ENCODE results near the gene AGPAT3. TPM values are rescaled to one million over a fixed set of nuclear protein-coding genes. Genes with fewer than 3 reads are reported as not detected.

The AGPAT3 gene
- total RNA-seq, 4 donors from 2014 or later = 61.0 to 77.9 (median 69.4) TPM

DNA sequence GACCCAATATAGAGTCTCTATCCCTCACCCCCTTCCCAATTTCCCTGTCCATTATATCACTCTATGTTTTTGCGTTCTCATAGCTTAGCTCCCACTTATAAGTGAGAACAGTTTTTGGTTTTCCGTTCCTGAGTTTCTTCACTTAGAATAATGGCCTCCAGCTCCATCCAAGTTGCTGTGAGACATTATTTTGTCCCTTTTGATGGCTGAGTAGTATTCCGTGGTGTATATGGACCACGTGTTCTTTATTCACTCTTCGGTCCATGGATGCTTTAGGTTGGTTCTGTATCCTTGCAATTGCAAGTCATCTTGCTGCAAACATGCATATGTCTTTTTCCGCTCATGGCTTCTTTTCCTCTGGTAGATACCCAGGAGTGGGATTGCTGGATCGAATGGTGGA, 54.3 kb downstream of the AGPAT3 start:
- Histone ChIP-seq H3K4me3 (no peak overlapping the region), H3K4me1 (peaks cover 40% of the 10 kb centered on the region), H3K27me3 (no peaks in the 10 kb centered on the region), H3K27ac (no peak overlapping the region), H3K36me3 (no peaks in the 10 kb centered on the region), H3K9me3 (no peaks in the 10 kb centered on the region)
- DNase-seq (ENCODE audit: low spot score in 2 of 2) = no peak
- no peak for TF ChIP-seq POLR2AphosphoS5 (IDR thresholded peaks at IDR 0.05)
- 97% methylated on average over 7 of the region's 7 CpGs for WGBS

DNA sequence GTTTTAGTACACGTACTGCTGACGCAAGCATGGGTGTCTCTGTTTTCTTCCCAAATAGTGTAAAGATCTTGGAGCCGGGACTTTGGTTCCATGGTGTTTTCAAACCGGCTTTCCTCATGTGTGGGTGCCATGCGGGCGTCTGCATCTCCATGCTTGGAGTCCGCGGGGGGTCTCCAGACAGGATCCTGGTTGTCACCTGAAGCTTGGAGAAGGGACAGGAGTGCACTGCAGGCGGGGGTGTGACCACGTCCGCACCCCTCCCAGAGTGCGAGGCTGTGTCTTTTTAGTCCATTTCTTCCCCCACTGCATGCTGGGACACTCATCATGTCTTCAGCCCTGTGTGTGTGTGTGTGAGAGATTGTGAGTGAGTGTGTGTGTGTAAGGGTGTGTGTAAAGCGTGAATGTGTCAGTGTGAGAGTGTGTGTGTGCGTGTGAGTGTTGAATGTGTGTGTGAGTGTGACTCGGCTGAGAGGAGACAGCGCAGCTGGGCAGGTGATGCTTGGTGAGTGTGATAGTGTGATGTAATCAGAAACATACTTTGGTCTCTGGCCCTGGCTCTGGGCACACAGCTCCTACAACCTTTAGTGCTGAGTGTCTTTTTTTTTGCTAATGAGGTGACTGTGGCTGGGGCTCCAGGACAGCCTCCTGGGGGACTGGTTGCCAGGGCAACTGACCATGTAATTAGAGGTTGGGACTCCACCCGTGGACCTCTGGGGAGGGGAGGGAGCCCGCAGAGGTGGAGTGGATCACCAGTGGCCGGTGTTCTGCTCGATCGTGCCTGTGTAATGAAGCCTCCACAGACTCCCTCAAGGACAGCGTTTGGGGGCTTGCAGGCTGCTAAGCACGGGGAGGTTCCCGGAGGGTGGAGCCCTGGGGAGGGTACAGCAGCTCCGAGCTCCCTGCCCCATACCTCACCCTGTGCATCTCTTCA, 55.1 kb downstream of the AGPAT3 start:
- H3K4me1 ChIP-seq = peaks cover 46% of the 10 kb centered on the region
- TF ChIP-seq EP300 (IDR thresholded peaks at IDR 0.05) = no peak
- TF ChIP-seq, protein P1, sequence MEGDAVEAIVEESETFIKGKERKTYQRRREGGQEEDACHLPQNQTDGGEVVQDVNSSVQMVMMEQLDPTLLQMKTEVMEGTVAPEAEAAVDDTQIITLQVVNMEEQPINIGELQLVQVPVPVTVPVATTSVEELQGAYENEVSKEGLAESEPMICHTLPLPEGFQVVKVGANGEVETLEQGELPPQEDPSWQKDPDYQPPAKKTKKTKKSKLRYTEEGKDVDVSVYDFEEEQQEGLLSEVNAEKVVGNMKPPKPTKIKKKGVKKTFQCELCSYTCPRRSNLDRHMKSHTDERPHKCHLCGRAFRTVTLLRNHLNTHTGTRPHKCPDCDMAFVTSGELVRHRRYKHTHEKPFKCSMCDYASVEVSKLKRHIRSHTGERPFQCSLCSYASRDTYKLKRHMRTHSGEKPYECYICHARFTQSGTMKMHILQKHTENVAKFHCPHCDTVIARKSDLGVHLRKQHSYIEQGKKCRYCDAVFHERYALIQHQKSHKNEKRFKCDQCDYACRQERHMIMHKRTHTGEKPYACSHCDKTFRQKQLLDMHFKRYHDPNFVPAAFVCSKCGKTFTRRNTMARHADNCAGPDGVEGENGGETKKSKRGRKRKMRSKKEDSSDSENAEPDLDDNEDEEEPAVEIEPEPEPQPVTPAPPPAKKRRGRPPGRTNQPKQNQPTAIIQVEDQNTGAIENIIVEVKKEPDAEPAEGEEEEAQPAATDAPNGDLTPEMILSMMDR (IDR thresholded peaks at IDR 0.05) = no peak
- TF ChIP-seq POLR2A (IDR thresholded peaks at IDR 0.05) = no peak
- no peak for TF ChIP-seq POLR2AphosphoS5 (IDR thresholded peaks at IDR 0.05)
- H3K4me3 ChIP-seq = no peak overlapping the region
- no peaks in the 10 kb centered on the region for H3K9me3 ChIP-seq
- 89% methylated on average over 23 of the region's 25 CpGs for WGBS
- H3K36me3 ChIP-seq = no peaks in the 10 kb centered on the region
- no peaks in the 10 kb centered on the region for H3K27me3 ChIP-seq
- no peak overlapping the region for H3K27ac ChIP-seq
- no peak for DNase-seq (ENCODE audit: low spot score in 2 of 2)

DNA sequence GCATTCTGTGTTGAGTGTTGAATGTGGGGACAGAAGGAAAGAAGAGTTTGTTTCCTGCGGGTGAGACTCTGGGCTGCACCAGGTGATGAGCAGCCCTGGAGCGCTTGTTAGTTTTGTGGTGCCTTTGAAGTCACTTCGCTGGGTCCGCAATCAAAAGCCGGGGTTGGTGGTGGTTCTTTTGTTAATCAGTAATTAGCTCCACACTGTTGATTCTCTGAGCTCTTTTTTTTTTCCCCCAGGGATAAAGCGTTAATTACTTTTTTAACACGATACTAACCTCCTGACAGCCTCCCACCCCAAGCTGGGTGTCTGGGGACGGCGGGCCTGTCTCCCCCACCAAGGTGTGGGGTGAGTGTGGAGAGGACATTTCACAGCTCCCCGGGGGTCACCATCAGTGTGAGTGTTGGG, 56.6 kb downstream of the AGPAT3 start:
- WGBS = 88% methylated on average over 10 of the region's 10 CpGs
- peaks cover 4% of the 10 kb centered on the region for H3K36me3 ChIP-seq
- no peak for DNase-seq (ENCODE audit: low spot score in 2 of 2)
- H3K9me3 ChIP-seq = no peaks in the 10 kb centered on the region
- no peaks in the 10 kb centered on the region for H3K27me3 ChIP-seq
- H3K4me3 ChIP-seq = no peak overlapping the region
- H3K27ac ChIP-seq = no peak overlapping the region
- peaks cover 50% of the 10 kb centered on the region for H3K4me1 ChIP-seq
- TF ChIP-seq, protein P1 (IDR thresholded peaks at IDR 0.05) = no peak
- no peak for TF ChIP-seq EP300 (IDR thresholded peaks at IDR 0.05)
- TF ChIP-seq POLR2A (IDR thresholded peaks at IDR 0.05) = no peak
- no peak for TF ChIP-seq POLR2AphosphoS5 (IDR thresholded peaks at IDR 0.05)

DNA sequence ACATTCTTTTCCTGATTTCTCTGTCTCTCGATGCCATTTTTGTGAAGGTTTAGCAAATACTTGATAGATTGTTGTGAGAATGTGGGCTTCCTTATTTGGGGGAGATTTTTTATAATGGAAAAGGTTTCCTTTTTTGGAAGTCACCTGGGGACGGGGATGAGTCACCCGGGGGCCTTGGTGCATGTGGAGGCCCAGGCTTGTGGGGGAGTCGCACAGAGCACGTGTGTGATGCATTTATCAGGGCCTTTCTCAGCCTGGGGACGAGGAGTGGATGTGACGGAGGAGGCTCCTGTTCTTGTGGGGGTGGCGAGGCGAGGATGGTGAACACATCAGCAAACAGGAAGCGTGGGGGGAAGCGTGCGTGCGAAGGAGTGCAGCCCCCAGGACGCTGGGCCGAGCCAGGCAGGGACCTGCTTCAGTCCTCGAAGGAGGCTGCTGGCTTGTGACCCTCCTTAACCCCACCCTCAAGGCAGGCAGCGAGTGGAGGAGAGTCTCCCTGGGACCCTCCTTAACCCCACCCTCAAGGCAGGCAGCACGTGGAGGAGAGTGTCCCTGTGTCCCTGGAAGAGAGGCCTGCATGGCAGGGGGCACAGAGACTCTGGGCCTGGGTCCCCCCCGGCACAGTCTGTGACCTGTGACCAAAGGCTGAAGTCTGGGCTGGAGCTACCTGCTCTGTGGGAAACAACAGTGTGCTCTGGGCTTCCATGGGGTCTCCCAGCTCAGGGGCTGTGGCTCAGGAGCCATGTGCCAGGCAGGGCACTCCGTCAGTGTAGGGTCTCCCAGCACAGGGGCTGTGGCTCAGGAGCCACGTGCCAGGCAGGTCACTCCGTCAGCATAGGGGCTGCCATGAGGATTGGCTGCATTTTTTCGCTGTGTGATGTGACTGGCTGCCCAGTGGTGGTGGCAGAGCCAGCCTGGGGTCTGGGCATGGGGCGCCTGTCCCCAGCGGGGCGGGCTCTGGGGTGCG, 57.2 kb downstream of the AGPAT3 start:
- Histone ChIP-seq H3K4me3 (no peak overlapping the region), H3K27ac (no peak overlapping the region), H3K9me3 (no peaks in the 10 kb centered on the region), H3K36me3 (peaks cover 4% of the 10 kb centered on the region), H3K4me1 (peaks cover 46% of the 10 kb centered on the region), H3K27me3 (no peaks in the 10 kb centered on the region)
- no peak for DNase-seq (ENCODE audit: low spot score in 2 of 2)
- WGBS = 66% methylated on average over 23 of the region's 27 CpGs
- TF ChIP-seq, protein P1 (IDR thresholded peaks at IDR 0.05) = no peak

DNA sequence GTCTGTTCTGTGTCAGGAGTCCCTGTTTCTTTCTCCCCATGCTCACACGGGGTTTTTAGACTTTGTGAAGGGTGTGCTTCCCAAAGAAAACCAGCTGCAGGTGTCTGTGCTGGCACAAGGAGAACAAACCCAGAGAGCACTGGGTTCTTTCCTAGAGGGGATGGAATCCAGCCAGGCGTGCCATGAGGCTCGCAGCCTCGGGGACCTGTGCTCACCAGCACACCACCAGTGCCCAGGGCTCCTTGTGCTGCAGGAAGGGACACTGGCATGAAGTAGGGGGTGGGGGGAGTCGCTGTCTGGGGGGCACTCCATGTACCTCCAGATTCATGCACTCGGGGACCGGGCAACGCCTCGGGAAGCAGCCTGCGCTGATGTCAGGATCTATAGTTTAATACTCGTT, 57.9 kb downstream of the AGPAT3 start:
- Histone ChIP-seq H3K27ac (no peak overlapping the region), H3K36me3 (peaks cover 4% of the 10 kb centered on the region)
- 37% methylated on average over 7 of the region's 11 CpGs for WGBS

More for the DNA sequence above, 57.9 kb downstream of the AGPAT3 start:
- DNase-seq (ENCODE audit: low spot score in 2 of 2) = no peak
- Histone ChIP-seq H3K27me3 (no peaks in the 10 kb centered on the region), H3K9me3 (no peaks in the 10 kb centered on the region), H3K4me1 (peaks cover 48% of the 10 kb centered on the region), H3K4me3 (no peak overlapping the region)
- TF ChIP-seq, protein P1 (IDR thresholded peaks at IDR 0.05) = no peak
- TF ChIP-seq EP300 (IDR thresholded peaks at IDR 0.05) = no peak
- TF ChIP-seq POLR2AphosphoS5 (IDR thresholded peaks at IDR 0.05) = no peak
- no peak for TF ChIP-seq POLR2A (IDR thresholded peaks at IDR 0.05)

Data from suprapubic skin (tissue), 4 donors.